HG02943 (cell line): Measurements from ENCODE around the gene CHRM5.
A peak's percentile ranks its signal among the peaks of the same experiment; 100 is the strongest.
"Not testable (repeated sequence)": the region's sequence is repeated elsewhere in the genome, so short reads cannot be mapped to it uniquely, and the experiment has no call there.

ENCODE experiments used
- ATAC-seq: cut with Tn5 transposase; IDR thresholded peaks from one replicate; pipeline ENCODE4 v1.9.1; 2021; ENCODE audit warnings: mild to moderate bottlenecking, low read depth, moderate library complexity; ENCODE audit not compliant: unreplicated experiment

Gene CHRM5

DNA sequence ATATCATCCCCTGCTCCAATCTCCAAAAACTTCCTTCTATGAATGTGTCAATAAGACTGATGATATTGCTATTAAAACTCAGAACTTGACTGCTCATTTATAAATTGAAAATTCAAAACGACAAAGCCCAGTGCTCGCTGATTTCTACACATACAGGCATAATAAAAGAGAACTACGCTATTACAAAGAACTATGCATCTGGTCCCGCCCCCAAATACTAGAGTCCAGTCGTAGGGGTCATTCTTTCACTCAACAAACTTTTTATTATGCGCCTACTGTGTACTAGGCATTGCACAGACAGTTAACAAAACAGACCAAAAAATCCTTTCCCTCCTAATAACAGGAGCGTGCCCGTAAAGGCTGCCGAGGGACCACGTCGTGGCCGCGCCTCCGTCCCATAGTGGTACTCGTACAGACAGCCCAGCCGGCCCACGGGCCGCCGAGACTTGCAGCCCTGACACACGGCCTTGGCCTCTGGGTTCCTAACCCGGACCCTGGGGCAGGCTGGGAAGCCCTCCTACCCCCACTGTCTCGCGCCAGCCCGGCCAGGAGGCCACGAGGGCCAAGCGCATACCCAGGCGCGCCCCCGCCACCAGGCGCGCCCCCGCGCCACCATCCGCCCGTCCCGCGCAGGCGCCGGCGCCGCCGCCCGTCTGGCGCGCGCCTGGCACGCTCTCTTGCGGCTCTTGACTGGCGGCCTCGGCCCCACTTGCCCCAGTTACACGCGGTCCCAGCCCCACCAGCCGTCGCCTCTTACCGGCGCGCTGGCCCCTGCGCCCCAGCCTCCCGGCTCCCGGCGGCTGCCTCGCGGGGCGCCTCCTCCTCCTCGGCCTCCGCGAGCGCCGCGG lies 70.0 kb downstream of the CHRM5 start:
- ATAC-seq = peak; percentile 78

DNA sequence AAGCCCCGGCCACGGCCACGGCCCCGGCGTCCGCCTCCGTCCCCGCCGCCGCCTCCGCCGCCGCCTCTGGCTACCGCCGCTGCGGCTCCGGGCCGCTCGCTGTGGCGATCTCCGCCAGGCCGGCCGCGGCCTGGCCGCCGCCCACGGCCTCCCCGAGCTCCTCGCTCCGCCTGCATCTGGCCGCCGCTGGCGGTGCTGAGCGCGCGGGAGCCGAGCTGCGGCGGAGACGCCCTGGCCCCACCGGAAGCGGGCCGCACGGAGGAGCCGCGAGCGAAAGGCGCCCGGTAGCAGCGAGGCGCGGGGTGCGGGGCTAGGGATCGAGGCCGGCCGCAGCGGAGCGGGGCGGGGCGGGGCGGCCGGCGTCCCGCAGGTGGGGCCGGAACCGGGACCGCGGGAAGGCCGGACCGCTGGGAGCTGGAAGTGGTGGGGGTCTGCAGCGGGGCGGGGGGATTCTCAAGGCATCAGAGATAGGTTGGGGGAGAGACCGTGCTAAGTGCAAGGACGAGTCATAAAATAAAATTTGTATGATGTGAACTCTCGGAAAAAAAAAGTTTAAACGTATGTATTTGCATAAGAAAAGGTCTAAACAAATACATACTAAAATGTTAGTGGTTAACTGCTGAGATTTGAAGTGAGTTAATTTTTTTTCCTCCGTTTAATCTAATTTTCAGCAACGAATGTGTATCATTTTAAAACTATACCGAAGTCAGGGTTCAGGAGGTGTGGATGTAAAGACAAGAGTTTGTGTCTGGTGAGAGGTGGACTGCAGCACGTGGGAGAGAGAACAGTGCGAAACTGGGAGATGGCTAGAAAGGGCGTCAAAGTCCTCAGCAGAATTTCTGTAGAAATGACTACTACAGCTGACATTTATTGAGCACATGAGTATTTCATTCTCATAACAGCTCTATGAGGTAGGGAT lies 70.8 kb downstream of the CHRM5 start, which contains the start of gene AVEN:
TSS of gene AVEN (minus strand) at position 334 of the 919 bp plus-strand sequence. CDS start at position 176, 158 bp downstream.
- ATAC-seq = peak; percentile 31

DNA sequence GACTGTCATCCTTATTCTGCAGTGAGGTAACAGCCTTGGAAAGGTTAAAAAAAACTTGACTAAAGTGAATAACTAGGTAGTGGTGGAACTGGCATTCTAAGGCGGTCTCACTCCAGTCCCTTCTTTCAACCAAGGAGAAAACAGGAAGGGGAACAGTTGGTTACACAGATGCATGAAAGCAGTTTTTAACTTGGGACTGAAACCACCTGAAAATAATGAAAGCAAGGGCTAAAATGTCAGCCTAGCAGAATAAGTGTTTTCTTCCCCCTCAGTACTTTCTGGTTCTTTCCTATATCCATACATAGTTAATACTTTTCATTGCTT lies 71.5 kb downstream of the CHRM5 start:
- no peak for ATAC-seq

DNA sequence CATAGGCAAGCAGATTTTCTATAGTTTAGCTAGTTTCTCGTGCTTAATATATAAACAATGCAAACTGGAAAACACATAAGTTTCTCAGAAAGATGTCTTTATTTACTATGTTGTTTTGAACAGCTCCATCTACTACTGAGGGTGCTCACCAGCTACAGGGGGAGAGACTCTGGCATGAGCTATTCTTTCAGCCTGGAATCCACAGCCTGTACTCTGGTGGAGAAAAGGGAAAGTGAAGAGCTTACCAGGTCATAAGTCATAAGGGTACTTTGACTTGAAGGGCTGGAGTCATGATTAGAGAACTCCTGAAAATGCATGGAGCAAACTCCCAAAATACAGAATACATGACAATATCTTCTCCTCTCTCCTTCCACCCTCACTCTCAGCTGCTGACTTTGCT lies 75.1 kb downstream of the CHRM5 start:
- no peak for ATAC-seq

DNA sequence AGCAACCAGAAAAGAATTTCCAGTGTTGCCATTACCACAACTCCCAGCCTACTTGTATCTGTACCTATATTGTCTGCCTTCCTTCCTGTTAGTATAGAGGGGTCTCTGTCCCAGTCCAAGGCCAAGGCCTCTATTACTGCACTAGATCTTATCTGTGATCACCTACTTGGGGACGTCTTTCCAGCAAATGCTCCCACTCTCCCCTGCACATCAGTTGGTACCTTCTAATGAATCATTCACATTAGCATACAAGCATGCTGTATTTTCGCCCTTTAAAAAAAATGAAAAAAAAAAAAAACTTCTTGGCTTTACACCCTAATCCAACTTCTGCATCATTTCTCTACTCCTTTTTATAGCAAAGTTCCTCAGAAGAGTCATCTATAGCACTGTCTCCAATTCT lies 75.5 kb downstream of the CHRM5 start:
- no peak for ATAC-seq

DNA sequence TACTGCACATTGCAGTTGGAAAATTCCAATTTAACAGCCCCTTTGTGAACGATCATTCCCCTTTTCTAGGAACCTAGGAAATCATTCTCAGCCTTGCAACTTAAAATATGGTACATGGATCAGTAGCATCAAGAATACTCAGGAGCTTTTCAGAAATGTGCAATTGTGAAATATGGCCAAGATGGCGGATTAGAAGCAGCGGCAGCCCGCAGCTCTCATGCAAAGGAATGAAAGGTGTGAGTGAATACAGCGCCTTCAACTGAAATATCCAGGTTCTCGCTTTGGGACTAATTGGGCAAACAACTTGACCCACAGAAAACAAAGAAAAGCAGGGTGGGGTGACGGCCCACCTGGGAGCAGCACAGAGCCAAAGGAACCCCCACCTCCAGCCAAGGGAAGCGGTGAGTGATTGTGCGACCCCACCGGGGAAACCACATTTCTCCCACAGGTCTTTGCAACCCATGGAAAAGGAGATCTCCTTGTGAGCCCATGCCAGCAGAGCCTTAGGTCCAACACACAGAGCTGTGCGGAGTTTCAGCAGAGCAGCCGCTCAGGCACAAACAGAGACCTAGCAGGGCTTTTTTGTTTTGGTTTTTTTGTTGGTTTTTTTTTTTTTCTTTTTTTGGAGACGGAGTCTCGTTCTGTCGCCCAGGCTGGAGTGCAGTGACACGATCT lies 78.3 kb downstream of the CHRM5 start:
- ATAC-seq = no peak

DNA sequence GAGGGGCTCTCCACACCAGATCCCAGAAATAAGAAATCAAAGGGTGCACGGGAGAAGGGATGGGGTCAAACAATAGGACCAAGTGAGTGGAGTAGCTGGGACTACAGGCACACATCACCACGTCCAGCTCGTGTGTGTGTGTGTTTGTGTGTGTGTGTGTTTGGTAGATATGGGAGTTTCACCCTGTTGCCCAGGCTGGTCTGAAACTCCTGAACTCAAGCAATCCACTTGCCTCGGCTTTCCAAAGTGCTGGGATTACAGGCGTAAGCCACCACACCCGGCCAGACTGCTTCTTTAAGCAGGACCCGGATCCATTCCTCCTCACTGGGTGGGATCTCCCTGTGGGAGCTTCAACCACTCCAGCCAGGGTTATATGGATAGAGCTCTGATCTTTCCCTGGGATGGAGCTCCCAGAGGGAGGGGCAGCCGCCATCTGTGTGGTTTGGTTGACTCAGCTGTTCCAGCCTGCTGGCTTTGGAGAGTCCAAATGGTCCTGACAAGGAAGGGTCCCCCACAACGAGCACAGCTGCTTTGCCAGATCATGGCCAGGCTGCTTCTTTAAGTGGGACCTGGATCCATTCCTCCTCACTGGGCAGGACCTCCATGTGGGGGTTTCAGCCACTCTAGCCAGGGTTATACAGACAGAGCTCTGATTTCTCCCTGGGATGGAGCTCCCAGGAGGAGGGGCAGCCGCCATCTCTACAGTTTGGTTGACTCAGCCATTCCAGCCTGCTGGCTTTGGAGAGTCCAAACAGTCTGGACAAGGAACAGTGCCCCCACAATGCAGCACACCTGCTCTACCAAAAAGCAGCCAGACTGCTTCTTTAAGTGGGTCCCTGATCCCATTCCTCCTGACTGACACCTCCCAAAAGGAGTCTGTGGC lies 79.8 kb downstream of the CHRM5 start:
- no peak for ATAC-seq

DNA sequence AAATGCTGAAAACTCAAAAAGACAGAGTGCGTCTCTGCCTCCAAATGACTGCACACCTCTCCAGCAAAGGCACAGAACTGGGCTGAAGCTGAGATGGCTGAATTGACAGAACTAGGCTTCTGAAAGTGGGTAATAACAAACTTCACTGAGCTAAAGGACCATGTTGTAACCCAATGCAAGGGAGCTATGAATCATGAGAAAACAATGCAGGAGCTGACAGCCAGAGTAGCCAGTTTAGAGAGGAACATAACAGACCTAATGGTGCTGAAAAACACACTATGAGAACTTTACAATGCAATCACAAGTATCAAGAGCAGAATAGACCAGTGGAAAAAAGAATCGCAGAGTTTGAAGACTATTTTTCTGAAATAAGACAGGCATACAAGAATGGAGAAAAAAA lies 80.8 kb downstream of the CHRM5 start:
- no peak for ATAC-seq

GRCh38 chr15:34050385-34050784 lies 82.1 kb downstream of the CHRM5 start:
- ATAC-seq = not testable (repeated sequence)

GRCh38 chr15:34054081-34054707 lies 85.9 kb downstream of the CHRM5 start:
- ATAC-seq = no peak

DNA sequence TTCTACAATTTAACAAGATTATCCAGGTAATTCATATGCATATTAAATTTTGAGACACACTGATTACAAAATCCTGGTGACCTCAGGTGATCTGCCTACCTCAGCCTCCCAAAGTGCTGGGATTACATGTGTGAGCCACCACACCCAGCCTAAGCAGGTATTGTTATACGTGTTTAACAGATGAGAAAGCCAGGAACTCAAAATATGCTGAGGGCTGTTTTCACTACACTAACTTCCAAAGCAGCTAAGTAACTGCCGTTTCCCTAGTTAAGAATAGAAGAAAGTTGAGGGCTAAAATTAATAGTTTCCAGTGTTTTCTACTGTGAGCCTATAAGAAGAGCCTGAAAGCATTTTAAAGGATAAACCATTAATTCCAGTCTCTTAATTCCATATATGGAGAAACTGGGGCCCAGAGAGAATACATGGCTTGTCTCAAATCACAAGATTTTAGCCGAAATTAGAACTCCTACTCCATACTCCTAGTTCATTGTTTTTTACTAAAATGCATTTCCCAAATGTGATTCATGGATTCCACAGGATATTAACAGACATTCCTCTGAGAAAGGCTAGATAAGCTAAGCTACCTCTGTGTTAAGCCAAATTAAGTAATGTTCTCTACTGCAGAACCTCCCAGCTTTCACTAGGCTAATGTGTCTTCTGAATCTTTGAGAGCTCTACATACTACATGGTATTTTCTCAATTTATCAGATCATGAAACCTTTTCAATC lies 87.7 kb downstream of the CHRM5 start:
- ATAC-seq = no peak

GRCh38 chr15:34056911-34057310 lies 88.6 kb downstream of the CHRM5 start:
- ATAC-seq = no peak

DNA sequence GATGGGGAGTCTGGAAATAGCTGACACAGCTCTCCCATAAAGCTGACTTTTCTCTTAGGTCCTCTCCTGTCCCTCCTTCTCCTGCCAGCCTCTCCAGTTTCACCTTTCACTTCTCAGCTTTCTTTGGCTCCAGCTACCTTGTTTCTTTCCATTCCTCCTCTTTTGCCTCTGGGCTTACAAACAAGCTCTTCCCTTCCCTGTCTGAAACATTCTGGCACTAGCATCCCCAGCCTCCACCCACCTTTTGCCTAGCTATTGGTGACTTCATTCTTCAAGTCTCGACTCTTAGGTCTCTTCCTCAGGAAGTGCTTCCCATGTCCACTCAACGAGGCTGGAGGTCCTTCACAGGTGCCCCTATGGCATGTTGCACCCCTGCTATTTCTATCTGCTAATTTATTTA lies 91.2 kb downstream of the CHRM5 start:
- ATAC-seq = no peak

- ATAC-seq = no peak
Observed at GRCh38 chr15:34059946-34060345, 91.6 kb downstream of the CHRM5 start.

DNA sequence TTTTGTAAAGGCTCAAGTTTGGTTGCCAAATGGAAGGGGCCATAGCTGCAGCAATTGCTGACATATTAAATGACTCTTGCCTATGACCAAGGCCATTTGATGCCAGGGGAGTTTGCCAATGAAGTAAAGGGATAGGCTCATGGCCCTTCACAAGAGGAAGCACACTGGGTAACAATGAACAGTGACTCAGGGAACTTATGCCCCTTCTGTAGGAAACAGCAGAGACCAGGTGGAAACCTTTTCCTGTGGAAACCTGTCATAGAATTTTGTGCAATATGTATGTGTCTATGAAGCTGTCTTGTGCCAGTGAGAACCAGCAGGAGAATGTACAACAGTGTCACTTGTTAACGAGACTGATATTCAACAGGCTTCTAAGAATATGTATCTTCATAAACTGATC lies 96.1 kb downstream of the CHRM5 start:
- ATAC-seq = no peak

- ATAC-seq = no peak
Observed at GRCh38 chr15:34065261-34065660, 97.0 kb downstream of the CHRM5 start.

DNA sequence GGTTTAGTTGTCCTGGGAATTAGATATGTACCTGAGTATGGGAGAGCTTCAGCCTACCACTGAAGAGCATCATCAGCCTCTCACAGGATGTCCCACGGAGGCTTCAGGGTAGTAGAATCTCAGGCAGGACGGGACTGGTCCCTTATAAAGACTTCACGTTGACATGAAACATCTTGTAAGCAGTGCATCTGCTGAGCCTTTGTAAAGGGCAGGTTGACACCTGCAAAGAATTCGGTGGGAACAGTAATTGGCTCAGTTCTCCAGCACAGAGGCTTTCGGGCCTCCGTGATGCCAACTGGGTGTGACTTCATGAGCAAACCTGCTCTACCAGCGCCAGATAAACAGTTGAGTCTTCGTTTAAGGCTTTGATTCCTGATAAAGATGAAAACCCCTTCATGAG lies 97.6 kb downstream of the CHRM5 start:
- no peak for ATAC-seq

DNA sequence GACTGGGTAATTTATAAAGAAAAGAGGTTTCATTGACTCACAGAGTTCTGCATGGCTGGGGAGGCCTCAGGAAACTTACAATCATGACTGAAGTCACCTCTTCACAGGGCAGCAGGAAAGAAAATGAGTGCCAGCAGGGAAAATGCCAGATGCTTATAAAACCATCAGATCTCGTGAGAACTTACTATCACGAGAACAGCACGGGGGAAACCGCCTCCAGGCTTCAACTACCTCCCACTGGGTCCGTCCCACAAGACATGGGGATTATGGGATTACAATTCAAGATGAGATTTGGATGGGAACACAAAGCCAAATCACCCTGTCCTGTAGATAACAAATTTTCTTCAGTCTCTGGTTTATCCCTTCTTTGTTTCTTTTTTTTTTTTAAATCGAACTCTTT lies 101.7 kb downstream of the CHRM5 start:
- ATAC-seq = no peak

GRCh38 chr15:34076785-34077184 lies 108.5 kb downstream of the CHRM5 start:
- no peak for ATAC-seq
